ENCODE results near the gene MOV10L1.
"Not testable (repeated sequence)": the region's sequence is repeated elsewhere in the genome, so short reads cannot be mapped to it uniquely, and the experiment has no call there.

Gene MOV10L1

DNA sequence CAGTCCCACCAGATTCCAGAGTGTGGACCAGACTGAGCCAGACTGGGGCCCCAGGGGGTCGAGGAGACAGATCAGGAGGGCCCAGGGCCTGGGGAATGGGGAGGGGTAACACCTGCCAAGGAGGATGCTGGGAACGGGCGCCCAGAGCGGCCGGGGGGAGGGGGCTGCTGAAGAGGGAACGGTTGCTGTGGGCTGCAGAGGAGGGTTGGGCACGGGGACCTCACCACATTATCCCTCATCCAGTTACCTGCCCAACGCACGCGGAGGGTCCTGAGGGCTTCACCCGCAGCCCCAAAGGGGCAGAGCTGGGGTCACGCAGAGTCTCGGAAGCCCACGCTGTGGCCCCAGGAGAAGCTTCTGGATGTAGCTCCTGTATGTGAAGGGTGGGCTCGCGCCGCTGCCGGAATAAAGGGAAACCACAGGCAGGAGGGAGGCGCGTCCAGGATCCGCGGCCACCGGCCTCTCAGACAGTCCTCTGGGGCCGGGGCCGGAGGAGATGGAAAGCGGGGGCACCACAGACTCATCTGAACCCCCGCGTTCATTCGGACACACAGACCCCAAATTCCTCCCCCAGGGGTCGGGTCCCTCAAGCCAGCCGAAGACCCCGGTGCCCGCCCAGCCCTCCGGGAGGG, 110.1 kb downstream of the MOV10L1 start:
- peak in 1 of 58 donors; percentile 36 for DNase-seq

DNA sequence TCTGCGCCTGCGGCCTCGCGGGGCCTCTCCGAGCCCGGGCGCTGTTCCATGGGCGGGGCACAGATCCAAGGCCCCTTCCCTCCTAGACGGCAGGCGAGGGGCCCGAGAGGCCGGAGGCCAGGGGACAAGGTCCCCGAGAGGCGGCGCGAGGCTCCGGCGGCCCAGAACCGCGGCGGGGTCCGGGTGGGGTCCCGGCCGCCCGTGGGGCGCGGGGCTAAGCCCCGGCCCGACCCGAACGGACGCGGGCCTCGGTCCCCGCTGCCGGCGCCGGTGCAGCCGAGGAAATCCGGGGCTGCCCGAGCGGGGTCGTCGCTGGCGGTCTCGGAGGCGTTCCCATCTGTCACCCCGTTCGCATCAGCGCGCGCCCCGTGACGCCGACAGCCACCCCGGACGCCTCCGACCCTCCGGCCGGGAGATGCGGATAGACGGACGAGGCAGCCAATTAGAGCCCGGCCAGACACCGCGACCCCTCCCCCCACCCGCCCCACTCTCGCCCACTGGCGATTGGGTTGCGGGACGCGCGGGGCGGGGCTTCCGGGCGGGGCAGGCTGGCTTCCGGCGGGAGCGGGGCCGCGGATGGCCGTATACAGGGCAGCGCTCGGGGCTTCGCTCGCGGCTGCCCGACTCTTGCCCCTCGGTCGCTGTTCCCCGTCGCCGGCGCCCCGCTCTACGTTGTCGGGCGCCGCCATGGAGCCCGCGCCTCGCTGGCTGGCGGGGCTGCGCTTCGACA, 110.8 kb downstream of the MOV10L1 start, which contains the start of gene SELENOO:
TSS of gene SELENOO (plus strand) at position 551 of the 730 bp plus-strand sequence. CDS start at position 577, 26 bp downstream.
- DNase-seq: peak; percentile 49 to 97 (median 92)

DNA sequence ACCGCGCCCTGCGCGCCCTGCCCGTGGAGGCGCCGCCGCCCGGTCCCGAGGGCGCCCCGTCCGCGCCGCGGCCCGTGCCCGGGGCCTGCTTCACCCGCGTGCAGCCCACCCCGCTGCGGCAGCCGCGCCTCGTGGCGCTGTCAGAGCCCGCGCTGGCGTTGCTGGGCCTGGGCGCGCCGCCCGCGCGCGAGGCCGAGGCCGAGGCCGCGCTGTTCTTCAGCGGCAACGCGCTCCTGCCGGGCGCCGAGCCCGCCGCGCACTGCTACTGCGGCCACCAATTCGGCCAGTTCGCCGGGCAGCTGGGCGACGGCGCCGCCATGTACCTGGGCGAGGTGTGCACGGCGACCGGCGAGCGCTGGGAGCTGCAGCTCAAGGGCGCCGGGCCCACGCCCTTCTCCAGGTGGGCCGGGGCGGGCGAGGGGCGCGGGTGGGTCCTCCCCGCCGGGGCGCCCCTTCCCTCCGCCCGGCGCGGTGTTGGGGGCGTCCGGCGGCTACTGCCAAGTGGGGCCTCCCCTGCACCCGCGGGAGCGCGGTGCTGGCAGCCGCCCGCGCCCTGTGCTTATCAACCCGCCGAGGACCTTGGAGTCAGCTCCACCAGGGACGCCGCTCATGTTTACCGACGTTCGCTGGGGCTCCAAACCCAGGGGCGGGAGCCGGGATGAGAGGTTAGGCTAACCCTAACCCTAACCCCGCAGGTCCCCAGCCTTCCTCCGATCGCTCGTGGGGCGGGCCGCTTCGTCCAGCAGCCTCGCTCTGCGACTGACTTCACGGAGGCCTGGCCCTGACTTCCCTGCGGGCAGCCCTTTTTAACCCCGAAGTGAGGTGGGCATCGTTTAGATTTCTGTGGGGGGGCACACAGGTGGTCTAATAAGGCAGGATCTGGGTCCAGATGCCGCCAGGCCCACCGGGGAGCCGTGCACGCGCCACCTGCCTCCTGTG, 111.7 kb downstream of the MOV10L1 start:
- DNase-seq: peak in 2 of 58 donors; percentile 46 to 60

DNA sequence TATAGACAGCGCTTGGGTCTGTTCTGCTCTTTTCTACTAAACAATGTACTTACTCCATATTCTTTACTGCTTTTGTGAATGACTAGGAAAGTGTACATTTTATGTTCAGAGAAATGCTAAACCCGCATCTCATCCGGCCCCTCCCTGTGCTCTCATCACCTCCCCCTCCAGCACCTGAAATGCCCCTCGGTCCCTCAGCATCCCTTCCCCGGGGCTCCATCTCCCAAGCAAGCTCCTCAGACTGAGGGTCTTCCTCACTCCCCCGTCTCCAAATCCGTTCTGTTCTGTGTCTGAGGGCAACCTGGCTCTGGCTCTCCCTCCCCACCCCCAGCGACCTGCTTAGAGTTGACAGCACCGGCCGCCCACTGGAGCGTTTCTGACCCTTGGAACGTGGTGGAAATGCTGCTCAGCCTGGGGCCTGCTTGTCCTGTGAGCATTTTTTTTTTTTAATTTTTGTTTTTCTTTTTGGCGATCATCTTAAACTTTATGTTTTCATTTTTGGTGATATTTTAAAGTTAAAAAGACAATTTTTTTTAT, 112.4 kb downstream of the MOV10L1 start:
- no peak for DNase-seq

DNA sequence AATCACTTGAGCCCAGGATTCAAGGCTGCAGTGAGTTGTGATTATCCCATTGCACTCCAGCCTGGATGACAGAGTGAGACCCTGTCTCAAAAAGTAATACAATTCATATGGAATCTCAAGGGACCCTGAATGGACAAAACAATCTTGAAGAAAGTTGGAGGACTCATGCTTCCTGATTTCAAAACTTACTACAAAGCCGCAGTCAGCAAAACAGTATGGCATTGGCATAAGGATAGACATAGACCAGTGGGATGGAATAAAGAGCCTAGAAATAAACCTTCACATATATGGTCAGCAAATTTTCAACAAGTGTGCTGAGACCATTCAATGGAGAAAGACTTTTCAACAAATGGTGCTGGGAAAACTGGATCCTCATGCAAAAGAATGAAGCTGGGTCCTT, 113.5 kb downstream of the MOV10L1 start:
- DNase-seq: no peak

DNA sequence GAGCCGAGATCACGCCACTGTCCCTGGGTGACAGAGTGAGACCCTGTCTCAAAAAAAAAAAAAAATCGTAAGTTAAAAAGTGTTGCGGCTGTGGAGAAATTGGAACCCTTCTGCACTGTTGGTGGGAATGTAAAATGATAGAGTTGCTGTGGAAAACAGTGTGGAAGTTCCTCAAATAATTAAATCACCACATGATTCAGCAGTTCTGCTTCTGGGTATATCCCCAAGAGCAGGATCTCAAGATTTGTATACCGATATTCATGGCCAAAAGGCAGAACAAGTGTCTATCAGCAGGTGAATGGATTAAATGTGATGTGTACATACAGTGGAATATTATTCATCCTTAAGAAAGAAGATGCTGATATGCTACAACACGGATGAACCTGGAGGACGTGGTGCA, 114.8 kb downstream of the MOV10L1 start:
- no peak for DNase-seq

DNA sequence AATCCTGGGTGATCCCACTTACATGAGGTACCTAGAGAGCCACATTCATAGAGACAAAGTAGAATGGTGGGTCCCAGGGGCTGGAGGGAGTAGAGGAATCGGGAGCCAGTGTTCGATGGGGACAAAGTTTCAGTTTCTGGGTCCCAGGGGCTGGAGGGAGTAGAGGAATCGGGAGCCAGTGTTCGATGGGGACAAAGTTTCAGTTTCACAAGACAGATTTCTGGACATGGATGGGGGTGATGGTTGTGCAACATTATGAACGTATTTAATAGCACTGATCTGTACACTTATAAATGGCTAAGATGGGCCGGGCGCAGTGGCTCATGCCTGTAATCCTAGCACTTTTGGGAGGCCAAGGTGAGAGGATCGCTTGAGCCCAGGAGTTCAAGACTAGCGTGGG, 115.2 kb downstream of the MOV10L1 start:
- not testable (repeated sequence) for DNase-seq

DNA sequence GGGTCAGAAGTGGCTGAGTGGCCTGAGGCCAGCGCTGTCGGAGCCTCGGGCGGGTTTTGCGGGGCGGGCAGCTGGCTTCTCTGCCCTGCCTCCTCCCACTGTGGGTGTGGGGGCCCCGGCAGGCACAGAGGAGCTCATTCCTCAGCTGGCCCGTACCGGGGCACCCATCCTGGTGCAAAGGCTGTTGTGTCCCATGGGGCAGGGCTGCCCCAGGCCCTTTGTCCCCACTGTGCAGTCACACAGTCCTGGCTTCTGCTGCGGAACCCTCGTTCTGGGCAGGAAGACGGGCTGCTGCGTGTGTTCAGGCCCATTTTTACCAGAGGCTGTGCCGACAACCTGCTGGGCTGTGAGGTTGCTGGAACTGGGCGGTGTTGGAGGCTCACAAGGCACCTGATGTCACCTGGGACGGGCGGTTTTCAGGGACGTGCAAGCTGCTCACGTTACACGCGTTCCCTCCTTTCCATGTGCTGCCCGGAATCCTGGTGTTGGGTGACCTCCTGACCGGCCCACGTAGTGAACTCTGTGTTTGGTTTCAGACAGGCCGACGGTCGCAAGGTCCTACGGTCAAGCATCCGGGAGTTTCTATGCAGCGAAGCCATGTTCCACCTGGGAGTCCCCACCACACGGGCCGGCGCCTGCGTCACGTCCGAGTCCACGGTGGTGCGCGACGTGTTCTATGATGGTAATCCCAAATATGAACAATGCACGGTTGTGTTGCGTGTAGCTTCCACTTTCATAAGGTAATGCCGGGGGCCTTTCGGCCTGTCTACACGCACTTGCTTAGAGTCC, 116.2 kb downstream of the MOV10L1 start:
- DNase-seq: no peak

DNA sequence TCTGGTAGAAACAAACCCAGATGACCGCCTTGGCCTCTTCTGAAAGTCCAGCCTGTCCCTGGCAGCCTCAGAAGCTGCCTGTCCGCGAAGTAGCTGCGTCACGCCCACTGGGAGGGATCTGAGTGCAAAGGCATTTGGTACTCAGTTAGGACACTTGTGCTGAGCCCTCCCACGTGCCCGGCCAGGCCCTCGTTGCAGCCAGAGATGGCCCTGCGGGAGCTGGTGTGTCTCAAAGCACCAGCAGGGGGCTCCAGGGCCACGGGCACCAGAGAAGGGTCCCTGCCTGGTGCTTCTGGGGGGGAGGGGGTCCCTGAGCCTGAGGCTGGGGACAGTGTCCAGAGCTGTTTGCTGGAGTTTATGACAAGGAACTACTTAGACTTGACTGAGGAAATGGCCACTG, 116.8 kb downstream of the MOV10L1 start:
- peak in 14 of 58 donors; percentile 32 to 75 (median 50) for DNase-seq

DNA sequence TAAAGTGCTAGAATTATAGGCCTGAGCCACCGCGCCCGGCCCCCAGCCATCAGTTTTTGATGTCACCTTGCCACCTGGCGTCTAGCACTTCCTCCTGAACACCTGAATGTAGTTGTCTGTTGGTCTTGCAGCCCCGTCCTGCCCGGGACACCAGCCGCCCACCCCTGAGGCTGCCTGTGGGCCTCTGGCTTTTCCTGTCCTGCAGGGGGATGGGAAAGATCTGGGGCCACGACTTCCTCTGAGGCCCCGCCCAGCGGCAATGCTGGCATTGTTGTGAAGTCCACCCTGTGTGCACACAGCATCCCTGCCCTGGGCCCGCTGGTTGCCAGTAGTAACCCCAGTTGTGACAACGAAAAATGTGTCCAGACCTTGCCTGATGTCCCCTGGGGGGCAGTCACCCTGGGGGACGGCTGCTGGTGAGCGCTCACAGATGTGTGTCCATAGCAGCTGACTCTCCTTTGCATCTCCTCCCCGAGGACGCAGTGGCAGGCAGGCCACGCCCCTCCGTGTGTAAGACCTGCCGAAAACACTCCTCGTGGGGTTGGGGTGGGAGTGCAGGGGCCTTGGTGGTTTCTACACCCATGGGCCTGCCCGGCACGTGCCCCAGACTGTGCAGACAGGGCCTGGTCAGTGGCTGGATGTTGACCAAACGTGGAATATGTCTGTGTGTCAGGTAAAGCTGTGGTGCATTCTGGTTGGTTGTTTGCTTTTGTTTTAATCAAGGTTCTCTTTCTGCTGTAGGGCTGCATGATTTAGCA, 117.8 kb downstream of the MOV10L1 start:
- no peak for DNase-seq

DNA sequence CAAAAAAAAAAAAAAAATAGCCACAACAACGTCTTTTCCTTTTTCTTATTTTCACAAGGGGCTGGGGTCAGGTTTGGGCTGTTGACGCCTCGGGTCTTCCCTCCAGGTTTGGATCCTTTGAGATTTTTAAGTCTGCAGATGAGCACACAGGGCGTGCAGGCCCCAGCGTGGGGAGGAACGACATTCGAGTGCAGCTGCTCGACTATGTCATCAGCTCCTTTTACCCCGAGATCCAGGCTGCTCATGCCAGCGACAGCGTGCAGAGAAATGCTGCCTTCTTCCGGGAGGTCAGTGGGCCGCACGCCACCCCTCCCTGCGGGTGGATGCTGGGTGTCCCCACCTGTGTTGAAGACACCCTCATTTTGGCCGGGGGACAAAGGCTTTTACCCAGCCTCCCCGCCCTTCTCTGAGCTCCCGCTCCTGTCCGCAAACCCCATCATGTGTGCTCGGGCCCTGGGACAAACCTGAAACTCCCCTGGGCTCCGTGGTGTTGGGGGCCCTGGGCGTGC, 118.7 kb downstream of the MOV10L1 start:
- peak in 1 of 58 donors; percentile 21 for DNase-seq

DNA sequence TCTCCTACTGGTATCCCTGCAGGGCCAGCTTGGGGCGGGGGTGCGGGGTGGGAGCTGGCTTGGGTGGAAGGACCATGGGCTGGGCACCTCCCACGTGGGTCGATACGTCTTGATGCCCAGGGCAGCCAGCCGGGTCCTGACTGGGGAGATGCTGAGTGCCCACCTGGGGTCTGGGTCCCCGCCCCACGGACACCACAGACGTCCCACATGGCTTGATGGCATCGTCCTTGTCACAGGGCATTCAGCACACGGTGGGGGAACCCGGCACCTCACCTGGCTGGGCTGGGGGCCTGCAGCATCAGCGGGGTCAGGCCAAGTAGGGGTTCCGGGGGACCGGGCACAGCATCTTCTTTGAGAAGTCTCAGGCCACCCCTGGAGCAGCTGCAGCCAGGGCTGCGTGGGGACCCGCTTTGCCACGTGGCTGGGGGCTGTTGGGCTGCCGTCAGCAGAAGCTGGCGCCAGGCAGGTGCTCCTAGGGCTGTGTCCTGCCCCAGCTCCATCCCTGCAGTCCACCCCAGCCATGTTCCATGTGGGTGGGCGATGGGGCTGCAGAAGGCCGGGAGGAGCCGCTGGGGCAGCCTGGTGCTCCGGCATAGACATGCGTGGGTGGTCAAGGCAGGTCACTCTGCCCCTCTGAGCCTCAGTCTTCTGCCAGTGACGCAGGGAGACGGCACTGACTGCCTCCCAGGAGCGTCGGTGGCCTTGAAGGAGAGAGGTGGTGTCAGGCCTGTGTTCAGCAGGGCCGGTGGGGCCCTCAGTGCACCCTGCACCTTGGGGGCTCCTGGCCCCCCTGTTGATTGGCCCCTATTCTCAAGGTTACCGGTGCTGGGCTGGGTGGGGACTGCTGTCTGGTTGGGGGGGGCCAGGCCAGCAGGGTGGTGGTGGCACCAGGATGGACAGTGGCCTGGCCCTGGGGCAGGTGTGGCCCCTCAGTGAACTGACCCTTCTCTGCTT, 119.4 kb downstream of the MOV10L1 start:
- DNase-seq: no peak

DNA sequence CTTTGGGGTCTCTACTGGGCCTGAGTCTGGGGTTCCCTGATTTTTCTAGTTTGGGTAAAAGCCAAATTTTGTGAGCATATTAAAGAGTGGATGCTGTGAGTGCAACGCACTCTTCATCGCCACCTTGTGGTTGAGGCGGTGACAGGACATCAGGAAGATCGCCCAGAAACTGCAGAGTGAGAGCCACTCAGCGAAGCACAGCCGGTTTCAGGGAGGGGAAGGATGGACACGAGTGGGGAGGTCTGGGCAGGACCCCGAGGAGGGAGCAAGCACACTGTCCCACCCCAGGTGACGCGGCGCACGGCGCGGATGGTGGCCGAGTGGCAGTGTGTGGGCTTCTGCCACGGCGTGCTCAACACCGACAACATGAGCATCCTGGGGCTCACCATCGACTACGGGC, 120.1 kb downstream of the MOV10L1 start:
- DNase-seq: peak in 27 of 58 donors; percentile 15 to 73 (median 40)

DNA sequence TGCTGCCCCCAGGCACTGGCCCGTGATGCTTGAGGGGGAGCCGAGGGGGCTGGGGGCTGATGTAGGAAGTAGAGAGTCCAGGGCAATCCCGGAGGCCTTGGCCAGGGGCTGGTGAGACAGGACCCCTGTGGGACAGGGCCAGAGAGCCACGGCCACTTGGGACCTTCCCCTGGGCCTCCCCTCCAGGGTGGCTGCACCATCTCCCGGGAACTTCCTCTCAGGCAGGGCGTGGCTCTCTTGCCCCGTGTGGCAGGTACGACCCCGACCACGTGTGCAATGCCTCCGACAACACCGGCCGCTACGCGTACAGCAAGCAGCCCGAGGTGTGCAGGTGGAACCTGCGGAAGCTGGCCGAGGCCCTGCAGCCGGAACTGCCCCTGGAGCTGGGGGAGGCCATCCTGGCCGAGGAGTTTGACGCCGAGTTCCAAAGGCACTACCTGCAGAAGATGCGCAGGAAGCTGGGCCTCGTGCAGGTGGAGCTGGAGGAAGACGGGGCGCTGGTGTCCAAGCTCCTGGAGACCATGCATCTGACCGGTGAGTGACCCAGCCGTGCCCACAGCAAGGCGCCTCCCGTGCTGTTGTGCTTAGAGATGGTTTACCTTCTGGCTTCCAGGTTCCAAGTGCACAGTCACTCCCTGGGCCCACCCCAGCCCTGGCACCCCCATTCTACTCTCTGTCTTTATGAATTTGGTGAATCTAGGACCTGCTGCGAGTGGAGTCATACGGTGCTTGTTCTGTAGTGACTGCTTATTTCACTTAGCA, 120.8 kb downstream of the MOV10L1 start:
- DNase-seq: no peak

DNA sequence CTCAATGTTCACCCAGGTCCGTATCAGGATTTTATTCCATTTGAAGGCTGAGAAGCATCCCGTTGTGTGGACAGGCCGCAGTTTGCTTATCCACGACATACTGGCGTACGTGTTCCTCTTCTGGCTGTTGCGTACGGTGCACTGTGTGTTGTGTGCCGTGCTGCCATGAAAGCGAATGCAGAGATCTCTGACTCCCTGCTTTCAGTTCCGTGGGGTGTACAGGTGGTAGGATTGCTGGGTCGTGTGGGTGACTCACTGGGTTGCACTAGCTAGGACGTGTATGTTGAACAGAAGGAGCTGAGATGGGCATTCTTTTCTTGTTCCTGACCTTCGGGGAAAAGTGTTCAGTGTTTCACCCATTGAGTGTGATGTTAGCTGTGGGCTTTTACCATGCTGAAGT, 121.3 kb downstream of the MOV10L1 start:
- no peak for DNase-seq

Data from anterior cingulate cortex (tissue), 58 donors.